CMK (cell line): Measurements from ENCODE around the gene NACC1.

Source experiments
- DNase-seq: peaks from one replicate; pipeline ENCODE4 v3.0.0-alpha.2; 2010; ENCODE audit warnings: low read depth

The NACC1 gene

DNA sequence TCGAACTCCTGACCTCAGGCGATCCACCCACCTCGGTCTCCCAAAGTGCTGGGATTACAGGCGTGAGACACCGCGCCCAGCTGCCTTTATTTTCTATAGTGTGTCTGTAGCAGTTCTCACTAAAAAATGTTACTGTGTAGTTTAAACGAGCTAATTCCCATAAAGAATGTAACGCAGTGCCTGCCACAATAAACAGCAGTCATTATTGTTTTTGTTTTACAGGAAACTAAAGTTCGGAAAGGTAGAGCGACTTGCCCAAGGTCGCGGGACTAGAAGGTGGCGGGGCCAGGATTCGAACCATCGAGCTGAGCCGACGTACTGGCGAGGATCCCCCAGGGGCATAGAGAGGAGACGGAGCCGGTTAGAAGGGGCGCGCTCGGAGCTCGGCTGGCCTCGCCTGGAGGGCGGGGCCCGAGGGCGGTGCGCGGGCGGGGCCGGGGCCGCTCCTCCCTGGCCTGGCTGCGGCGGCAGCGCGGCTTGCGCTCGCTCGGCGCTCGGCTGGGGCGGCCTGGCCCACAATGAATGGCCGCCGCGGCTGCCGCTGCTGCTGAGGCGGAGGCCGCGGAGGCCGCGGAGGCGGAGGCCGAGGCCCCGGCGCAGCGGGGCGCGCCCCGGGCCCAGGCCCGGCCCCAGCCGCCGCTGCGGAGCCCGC is at the start of gene NACC1:
NACC1 (plus strand) TSS at position 493 of the 652 bp plus-strand sequence. CDS start 16,944 bp downstream, outside the sequence.
- DNase-seq, result peak; percentile 77

DNA sequence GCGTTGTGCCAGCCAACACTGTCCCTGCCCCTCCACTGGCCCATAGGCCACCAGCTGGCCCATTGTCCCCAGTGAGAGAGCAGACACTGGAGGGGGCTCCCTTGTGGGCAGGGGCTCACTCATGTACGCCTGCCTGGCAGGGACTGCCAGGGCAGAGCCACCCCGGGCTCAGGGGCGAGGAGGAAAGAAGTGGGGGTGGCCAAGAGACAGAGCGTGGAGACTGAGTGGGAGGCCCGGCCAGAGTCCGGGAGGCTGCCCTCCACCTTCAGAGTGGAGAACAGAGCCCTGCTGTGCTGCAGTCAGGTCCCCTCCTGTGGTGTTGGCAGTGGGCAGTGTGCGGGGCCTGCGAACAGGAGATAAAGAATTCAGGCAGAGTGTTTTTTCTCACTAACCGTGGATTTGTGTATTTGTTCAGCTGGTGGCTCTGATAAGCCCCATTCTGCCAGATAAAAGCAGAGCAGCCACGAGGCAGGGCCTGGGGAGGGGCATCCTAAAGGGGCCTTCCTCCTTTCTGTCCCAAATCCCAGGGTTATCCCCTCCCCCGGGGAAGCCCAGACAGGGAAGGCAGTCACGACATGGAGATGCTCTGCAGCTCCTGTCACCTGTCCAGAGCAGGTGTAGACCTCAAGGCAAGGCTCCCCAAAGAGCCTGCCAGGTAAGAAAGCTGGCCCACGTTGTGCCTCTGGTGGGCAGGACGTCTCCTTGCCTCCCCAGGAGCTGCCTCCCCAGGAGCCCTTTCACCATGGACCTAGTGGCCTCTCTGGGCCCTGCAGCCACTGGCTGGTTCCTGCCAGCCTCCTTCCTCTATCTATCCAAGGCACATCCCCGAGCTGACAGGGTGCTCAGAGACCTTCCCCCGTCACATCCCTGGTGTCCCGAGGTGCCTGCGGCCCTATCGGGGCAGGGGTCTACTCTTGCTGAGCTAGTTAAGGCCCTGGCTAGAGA is 48.4 kb upstream of the NACC1 start:
- peak; percentile 93 for DNase-seq

DNA sequence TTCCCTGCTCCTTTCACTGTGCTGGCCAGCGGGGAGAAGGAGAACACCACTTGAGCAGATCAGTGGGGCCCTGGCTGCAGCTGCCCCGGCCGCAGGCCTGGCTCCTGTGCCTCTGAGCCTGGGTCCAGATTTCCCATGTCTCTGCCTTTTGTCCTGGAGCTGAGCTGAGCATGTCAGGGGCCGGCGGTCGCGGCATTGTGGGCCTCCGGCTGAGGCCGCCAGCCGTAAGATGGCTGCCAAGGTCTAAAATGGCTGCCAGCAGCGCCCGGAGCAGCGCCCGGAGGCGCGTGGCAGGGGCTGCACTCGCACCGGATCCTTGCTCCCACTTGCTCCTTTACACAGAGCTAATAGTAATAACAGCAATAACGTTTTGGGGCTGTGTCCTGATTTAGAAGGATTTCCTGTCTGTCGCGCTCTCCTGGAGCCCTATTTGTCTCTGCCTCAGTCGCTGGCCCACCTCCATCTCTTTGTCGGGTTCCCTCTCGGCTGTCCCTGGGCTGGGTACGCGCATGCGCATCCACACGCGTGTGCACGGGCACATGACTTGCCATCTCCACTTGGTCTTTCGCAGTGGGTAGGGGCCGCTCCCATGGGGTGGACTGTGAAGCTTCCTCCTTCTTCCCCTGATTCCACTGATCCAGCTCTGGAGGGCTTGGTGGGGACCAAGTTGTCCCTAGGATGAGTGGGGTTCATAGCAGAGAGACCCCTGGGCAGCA is 47.5 kb upstream of the NACC1 start:
- no peak for DNase-seq

DNA sequence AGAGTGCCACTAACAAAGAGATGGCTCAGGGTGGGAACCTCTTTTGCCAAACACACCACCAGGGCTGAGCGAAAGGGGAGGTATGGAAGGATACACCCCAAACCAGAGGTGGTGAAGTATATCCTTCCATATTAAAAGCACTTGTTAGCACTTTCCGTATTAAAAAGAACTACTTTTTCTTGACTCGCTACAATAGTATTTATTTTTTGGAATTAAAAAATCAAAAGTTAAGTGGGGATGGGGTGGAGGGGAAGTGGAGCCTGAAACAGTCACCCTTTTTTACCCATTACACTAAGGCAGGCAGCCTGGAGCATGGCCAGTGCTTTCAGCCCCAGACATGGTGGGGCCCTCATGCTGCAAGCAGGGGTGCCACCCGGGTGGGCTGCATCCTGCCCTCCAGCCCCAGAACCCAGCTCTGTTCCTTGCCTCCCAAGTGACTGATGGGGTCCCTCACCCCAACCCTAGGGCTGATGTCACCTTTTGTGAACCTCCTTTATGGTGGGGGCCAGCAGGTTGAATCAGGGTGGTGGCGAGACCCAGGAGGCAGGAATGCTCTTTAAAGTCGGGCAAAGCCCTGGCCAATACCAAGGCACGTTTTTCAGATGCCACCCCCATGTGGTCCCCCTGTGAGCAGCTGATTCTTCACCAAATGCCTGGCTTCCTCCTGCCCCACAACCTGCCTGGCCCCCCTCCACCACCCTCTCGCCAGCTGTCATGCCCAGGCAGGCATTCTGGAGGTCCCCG is 46.4 kb upstream of the NACC1 start:
- DNase-seq, result no peak

DNA sequence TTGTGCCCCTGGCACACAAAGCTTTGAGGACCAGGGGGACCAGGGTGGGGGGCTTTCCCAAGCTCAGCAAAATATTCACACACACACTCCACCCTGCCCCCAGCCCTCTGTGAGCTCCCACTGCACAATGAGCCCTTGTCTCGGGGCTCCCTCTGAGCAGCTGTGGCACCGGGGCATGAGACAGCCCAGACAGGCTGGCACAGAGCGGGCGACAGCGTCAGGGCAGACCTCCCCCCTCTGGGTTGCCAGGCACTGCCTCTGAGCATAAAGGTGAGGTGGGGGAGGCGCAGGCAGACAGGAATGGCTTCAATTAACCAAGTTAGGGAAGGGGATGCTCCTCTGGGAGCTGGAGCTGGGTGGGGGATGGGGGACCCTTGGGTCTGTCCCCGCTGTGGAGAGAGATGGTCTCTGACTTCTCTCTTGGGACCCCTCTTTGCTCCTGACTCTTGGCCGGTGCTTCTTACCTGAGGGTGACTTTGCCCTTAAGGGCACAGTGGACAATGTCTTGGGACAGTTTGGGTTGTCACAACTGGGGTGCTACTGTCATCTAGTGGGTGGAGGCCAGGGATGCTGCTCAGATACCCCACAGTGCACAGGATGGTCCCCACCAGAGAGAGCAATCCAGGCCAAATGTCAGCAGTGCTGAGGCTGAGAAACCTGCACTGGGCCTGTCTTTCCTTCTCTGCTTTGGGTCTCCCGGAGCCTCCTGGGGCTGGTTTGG is 45.7 kb upstream of the NACC1 start:
- DNase-seq, result no peak

DNA sequence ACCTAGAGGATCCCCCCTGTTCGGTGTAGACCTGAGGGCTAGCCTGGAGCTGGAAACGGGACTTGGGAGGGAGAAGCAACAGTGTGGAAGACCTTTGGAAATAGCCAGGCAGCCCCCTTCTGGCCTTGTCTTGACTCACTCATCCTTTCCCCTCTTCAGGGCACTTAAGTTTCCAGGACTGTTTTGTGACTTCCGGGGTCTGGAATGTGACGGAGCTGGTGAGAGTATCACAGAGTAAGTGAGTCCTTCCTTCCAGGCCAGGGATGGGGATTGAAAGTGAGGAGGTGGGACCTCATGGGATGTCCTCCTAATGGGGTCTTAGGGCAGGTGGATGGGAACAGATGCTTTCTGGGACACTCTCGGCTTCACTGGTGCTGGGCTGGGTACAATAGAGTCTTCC is 44.8 kb upstream of the NACC1 start:
- no peak for DNase-seq

DNA sequence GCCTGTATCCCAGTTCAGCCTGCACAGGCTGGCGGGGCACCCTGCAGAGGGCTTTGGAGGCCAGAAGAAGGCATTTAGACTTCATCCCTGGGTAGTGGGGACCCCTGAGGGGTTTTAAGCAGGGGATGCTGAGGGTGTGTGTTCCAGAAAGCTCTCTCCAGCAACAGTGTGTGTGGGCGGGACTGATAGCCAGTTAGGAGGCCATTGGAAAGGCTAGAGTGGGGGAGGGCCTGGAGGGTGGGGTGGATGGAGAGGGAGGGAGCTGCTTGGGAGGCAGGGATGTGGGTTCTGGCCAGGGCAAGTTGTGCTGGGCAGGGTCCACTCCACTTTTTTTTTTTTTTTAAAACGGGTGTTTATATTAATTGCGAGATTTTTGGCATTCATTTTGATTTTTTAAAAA is 43.7 kb upstream of the NACC1 start:
- DNase-seq, result no peak

DNA sequence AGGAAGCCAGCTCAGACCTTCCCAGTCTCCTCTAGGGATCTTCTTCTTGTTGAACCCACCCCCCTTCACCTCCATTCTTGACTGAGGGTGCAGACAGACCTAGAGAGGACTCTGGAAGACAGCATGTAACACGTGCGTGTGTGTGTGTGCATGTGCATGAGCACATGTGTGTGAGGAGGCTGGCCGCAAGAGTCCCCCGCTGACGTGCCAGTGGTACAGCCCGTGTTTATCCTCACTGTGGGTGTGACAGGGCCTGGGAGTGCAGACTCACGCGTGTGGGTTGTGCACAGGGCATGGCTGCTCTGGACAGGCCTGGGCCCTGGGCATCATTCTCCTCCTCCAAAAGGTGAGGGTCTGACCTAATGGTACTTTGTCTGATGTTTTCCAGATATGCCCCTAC is 41.7 kb upstream of the NACC1 start:
- no peak for DNase-seq

DNA sequence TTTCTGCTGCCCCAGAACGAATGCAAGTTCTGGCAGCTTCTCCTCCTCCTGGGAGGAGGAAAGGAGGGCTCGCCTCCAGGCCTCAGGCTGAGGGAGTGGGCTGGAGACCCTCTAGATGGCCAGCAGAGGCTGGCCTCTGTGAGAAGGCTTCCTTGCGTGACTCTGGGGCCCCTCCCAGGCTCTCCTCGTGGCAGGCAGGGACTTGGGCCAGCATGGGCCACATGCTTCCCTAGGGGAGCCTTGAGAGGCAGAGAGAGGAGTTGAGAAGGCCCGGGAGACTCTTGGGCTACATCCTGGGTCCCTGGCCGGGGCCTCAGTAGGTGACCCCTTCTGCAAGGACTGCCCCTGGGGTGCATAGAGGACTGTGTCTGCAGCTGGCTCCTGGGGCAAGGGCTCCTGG is 41.3 kb upstream of the NACC1 start:
- DNase-seq, result no peak

DNA sequence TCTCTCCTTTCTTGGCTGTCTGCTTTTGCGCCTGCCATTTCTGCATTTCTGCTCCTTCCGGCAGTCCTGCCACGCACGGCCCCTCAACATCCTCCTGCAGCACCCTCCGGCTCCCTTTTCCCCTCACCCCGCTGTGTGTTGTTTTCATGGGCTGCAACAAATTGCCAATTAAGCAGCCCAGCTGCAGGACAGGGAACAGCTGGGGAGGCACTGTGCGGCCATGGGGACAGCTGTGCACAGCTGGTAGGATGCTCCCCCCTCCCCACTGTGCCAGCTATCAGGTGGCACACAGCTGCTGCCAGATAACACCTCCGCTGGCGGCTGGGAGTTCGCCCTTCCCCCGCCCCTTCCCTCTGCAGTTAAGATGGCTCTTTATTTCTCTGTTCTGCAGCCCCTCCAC is 40.8 kb upstream of the NACC1 start:
- DNase-seq, result no peak

DNA sequence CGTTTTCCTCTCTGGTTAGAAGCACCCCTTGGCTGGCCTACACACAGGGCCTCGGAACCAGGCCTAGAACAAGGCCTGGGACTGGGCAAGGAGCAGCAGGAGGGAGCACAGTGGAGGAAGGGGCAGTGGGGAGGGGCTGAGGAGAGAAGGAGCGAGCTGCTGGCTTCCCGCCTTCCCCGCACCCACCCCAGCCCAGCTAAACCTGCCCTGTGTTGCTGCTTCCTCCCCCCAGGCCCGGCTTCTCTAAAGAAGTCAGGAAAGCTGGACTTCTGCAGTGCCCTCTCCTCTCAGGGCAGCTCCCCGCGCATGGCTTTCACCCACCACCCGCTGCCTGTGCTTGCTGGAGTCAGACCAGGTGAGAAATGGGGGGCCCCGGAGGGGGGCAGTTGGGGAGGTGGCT is 39.7 kb upstream of the NACC1 start:
- no peak for DNase-seq

DNA sequence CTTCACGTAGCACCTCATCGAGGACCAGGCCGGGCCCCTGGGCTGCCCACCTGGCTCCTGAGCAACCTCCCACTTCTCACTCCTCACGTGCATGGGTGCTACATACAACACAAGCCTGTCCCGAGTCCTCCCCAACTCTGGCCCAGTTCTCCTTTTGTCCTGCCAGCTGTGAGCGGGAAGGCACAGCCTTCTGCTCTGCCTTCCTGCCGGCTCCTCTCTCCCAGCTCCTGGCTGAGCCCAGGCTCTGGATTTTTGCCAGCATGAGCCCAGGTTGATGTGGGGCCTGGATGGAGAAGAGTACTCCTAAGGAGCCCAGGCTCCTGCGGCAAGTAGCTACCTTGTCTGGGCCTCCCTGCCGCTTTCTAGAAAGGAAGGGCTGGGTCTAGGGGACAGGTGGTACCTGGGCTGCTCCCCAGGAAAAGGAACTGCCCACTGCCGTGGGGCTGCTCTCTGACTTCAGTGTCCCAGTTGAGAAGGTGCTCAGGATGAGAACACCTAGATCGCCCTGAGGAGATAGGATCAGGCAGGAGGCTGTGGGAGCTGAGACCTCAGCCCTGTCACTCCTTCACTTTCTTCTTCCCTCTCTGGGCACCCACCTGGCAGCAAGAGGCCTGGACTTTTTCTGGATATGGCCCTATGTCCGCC is 39.0 kb upstream of the NACC1 start:
- DNase-seq, result no peak

DNA sequence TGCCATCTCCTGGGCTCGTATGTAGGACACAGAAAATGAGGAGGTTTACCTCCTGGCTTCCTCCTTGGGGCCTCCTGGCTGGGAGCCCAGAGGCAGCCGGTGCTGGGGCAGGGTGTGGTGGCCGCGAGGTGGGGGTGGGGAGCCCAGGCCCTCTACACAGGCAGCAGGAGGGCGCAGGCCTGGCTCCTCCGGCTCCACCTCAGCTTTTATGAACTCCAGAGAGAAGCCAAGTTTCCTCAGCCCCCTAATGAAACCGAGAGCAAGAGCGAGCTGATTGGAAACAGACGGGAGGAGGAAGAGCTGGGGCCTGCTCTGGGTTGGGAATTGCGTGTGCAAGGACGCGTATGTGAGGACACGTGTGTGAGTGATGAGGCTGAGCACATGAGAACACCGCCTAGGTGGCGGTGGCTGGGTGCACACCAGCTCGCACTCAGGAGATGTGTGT is 38.5 kb upstream of the NACC1 start:
- no peak for DNase-seq

DNA sequence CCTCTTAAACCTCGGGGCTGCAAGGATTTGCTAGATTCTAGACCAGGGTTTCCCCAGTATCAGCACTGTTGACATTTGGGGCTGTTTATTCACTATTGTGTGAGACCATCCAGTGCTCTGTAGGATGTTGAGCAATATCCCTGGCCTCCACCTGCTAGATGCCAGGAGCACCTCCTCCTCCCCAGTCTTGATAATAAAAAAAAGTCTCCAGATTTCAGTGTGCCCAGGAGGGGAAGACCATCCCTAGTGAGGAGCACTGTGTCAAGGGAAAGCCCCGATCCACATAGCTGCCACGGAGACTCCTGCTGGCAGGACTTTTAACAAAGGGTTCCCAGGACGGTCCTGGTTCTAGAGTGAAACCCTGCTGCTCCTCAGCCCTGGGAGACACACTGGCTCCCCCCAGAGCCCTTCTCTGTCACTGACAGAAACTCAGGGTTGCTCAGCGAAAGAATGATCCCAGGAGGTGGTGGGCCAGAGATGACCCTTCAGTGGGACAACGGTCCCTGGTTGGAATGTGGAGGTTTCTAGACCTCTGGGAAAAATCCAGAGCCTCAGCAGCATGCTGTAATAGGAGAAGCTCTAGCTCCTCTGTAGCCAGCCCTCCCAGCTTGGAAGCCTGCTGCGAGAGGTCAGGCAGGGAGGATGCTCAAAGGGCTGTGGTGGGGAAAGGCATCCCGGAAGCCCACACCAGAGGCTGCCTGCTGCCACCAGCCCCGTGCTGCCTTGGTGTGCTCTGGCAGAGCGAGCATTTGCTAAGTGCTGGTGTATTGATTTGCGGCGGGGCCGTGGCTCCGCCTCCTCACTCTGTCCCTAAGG is 35.7 kb upstream of the NACC1 start:
- no peak for DNase-seq

DNA sequence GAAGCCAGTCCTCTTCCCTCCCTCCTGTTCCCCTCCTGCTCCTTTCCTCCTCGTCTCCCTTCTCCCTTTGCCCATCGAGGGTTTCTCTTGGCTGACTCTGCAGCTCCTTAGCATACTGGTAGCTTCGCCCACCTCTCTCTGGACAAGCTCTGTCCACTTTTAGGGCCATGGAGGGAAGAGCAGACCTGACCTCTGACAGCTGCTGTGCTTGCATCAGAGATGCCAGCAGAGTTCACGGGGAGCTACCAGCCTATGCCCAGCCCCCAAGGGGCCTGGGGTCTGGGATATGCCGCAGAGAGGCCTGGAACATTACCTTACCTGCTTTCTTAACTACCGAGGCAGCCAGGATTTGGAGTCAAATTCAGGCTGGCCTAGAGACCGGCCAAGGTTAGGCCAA is 35.1 kb upstream of the NACC1 start:
- DNase-seq, result no peak

DNA sequence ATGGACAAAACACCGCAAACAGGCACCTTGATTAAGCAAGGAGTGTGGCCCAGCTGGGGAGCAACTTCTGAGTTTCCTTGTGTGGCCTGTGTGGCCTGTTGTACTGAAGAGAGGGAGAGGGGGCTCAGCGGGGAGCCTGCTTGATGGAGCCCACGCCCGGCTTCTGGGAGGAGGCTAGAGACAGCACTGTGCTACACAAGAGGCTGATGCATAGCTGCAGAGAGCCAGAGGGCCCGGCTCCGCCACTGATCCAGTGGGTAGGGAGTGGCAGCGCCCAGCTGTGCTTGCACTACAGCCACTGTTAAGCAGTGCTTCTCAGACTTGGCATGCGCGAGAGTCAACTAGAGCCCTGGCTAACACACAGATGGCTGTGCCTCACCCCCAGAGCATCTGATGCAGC is 34.4 kb upstream of the NACC1 start:
- no peak for DNase-seq

DNA sequence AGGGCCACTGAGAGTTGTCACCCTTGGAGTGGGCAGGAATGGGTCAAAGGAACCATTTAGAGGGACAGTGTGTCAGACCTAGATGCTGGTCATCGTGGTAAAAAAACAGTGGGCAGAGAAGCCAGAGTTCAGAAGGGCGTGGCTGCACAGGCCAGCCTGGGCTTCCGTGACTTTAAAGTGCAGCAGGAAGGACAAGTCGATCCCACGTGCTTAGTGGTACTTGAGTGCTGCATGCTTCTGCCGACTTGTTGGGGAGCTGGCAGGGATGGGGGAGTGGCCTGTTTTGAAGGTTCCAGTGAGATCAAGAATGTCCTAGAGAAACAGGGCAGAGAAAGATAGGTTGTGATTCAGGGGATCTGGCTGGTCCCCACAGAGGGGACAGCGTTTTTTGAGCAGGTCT is 32.4 kb upstream of the NACC1 start:
- no peak for DNase-seq

DNA sequence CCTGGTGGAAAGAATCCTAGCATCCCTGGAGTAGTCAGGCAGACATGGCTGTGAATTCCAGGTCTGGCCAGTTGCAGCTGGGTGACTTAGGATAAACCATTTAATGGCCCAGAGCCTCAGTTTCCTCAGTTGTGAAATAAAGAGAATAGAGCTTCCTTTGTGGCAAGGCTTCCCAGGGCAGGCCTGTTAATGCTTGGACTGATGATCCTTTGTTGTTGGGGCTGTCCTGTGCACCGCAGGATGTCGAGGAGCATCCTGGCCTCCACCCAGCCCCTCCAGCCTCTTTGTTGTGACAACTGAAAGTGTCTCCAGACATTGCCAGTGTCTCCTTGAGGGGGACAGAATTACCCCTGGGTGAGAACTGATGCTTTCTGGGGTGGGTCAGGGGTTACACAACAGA is 31.7 kb upstream of the NACC1 start:
- no peak for DNase-seq

DNA sequence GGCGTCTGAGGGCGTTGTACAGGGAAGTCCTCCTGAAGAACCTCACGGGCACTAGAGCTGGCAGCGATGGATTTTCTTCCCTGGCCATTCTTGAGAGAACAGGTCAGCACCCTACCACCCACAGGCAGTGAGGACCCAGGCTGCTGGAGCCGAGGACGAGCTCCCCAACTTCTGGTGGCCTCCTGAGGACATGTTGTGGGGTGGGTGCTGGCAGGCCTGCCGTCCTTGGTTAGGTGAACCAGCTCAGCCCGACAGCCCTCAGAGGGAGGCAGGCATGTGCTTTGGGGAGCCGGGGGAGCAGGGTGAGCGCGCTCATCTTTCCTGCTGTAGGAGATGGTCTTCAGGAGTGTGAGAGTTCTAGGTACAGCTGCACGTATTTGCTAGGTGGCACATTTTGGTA is 30.8 kb upstream of the NACC1 start:
- DNase-seq, result no peak
